ENCODE data around the gene TFCP2.

The TFCP2 gene

GRCh38 chr12:51160814-51161459, 12.0 kb downstream of the TFCP2 start:
- H3K27me3 ChIP-seq (ENCODE audit: control insufficient read depth in 2 of 2, insufficient read depth in 2 of 2, low read length in 2 of 2) = no peaks in the 10 kb centered on the region
- no peaks in the 10 kb centered on the region for H3K9me3 ChIP-seq (ENCODE audit: control insufficient read depth in 2 of 2, low read length in 2 of 2)
- no peak overlapping the region for H3K9ac ChIP-seq (ENCODE audit: low read depth in 1 of 2, low read length in 2 of 2)
- no peaks in the 10 kb centered on the region for H3K36me3 ChIP-seq (ENCODE audit: control insufficient read depth in 2 of 2, insufficient read depth in 2 of 2, low read length in 2 of 2)
- no peak overlapping the region for H3K27ac ChIP-seq (ENCODE audit: low read depth in 2 of 2, low read length in 2 of 2)
- no peaks in the 10 kb centered on the region for H3K4me1 ChIP-seq (ENCODE audit: control insufficient read depth in 2 of 2, insufficient read depth in 2 of 2, low read length in 2 of 2)
- no peak overlapping the region for H3K4me3 ChIP-seq (ENCODE audit: low read length in 2 of 2)

- Histone ChIP-seq H3K27me3 (ENCODE audit: control insufficient read depth in 2 of 2, insufficient read depth in 2 of 2, low read length in 2 of 2) (no peaks in the 10 kb centered on the region), H3K36me3 (ENCODE audit: control insufficient read depth in 2 of 2, insufficient read depth in 2 of 2, low read length in 2 of 2) (no peaks in the 10 kb centered on the region), H3K27ac (ENCODE audit: low read depth in 2 of 2, low read length in 2 of 2) (no peak overlapping the region), H3K4me1 (ENCODE audit: control insufficient read depth in 2 of 2, insufficient read depth in 2 of 2, low read length in 2 of 2) (no peaks in the 10 kb centered on the region), H3K9me3 (ENCODE audit: control insufficient read depth in 2 of 2, low read length in 2 of 2) (no peaks in the 10 kb centered on the region), H3K9ac (ENCODE audit: low read depth in 1 of 2, low read length in 2 of 2) (no peak overlapping the region), H3K4me3 (ENCODE audit: low read length in 2 of 2) (no peak overlapping the region)
Observed at GRCh38 chr12:51156245-51156765, 16.6 kb downstream of the TFCP2 start.

- H3K4me3 ChIP-seq (ENCODE audit: low read length in 2 of 2) = no peak overlapping the region
- H3K27ac ChIP-seq (ENCODE audit: low read depth in 2 of 2, low read length in 2 of 2) = no peak overlapping the region
- no peaks in the 10 kb centered on the region for H3K36me3 ChIP-seq (ENCODE audit: control insufficient read depth in 2 of 2, insufficient read depth in 2 of 2, low read length in 2 of 2)
- no peak overlapping the region for H3K9ac ChIP-seq (ENCODE audit: low read depth in 1 of 2, low read length in 2 of 2)
- H3K9me3 ChIP-seq (ENCODE audit: control insufficient read depth in 2 of 2, low read length in 2 of 2) = no peaks in the 10 kb centered on the region
- H3K4me1 ChIP-seq (ENCODE audit: control insufficient read depth in 2 of 2, insufficient read depth in 2 of 2, low read length in 2 of 2) = no peaks in the 10 kb centered on the region
- H3K27me3 ChIP-seq (ENCODE audit: control insufficient read depth in 2 of 2, insufficient read depth in 2 of 2, low read length in 2 of 2) = no peaks in the 10 kb centered on the region
Observed at GRCh38 chr12:51152953-51153352, 20.0 kb downstream of the TFCP2 start.

GRCh38 chr12:51150777-51151176, 22.2 kb downstream of the TFCP2 start:
- no peak overlapping the region for H3K4me3 ChIP-seq (ENCODE audit: low read length in 2 of 2)
- H3K9ac ChIP-seq (ENCODE audit: low read depth in 1 of 2, low read length in 2 of 2) = no peak overlapping the region
- H3K27ac ChIP-seq (ENCODE audit: low read depth in 2 of 2, low read length in 2 of 2) = no peak overlapping the region
- H3K4me1 ChIP-seq (ENCODE audit: control insufficient read depth in 2 of 2, insufficient read depth in 2 of 2, low read length in 2 of 2) = no peaks in the 10 kb centered on the region
- H3K27me3 ChIP-seq (ENCODE audit: control insufficient read depth in 2 of 2, insufficient read depth in 2 of 2, low read length in 2 of 2) = no peaks in the 10 kb centered on the region
- H3K36me3 ChIP-seq (ENCODE audit: control insufficient read depth in 2 of 2, insufficient read depth in 2 of 2, low read length in 2 of 2) = peaks cover 0 to 2% of the 10 kb centered on the region in 2 donors
- no peaks in the 10 kb centered on the region for H3K9me3 ChIP-seq (ENCODE audit: control insufficient read depth in 2 of 2, low read length in 2 of 2)

- H3K4me3 ChIP-seq (ENCODE audit: low read length in 2 of 2) = no peak overlapping the region
- H3K4me1 ChIP-seq (ENCODE audit: control insufficient read depth in 2 of 2, insufficient read depth in 2 of 2, low read length in 2 of 2) = no peaks in the 10 kb centered on the region
Observed at GRCh38 chr12:51147309-51147708, 25.6 kb downstream of the TFCP2 start.

GRCh38 chr12:51139292-51139844, 33.6 kb downstream of the TFCP2 start:
- peaks cover 2 to 8% of the 10 kb centered on the region in 2 donors for H3K36me3 ChIP-seq (ENCODE audit: control insufficient read depth in 2 of 2, insufficient read depth in 2 of 2, low read length in 2 of 2)
- no peaks in the 10 kb centered on the region for H3K27me3 ChIP-seq (ENCODE audit: control insufficient read depth in 2 of 2, insufficient read depth in 2 of 2, low read length in 2 of 2)
- no peak overlapping the region for H3K9ac ChIP-seq (ENCODE audit: low read depth in 1 of 2, low read length in 2 of 2)
- no peaks in the 10 kb centered on the region for H3K4me1 ChIP-seq (ENCODE audit: control insufficient read depth in 2 of 2, insufficient read depth in 2 of 2, low read length in 2 of 2)
- H3K9me3 ChIP-seq (ENCODE audit: control insufficient read depth in 2 of 2, low read length in 2 of 2) = no peaks in the 10 kb centered on the region
- no peak overlapping the region for H3K4me3 ChIP-seq (ENCODE audit: low read length in 2 of 2)
- H3K27ac ChIP-seq (ENCODE audit: low read depth in 2 of 2, low read length in 2 of 2) = no peak overlapping the region

More at GRCh38 chr12:51147309-51147708, 25.6 kb downstream of the TFCP2 start:
- Histone ChIP-seq H3K9me3 (ENCODE audit: control insufficient read depth in 2 of 2, low read length in 2 of 2) (no peaks in the 10 kb centered on the region), H3K9ac (ENCODE audit: low read depth in 1 of 2, low read length in 2 of 2) (no peak overlapping the region), H3K27me3 (ENCODE audit: control insufficient read depth in 2 of 2, insufficient read depth in 2 of 2, low read length in 2 of 2) (no peaks in the 10 kb centered on the region), H3K36me3 (ENCODE audit: control insufficient read depth in 2 of 2, insufficient read depth in 2 of 2, low read length in 2 of 2) (peaks cover 0 to 4% of the 10 kb centered on the region in 2 donors), H3K27ac (ENCODE audit: low read depth in 2 of 2, low read length in 2 of 2) (no peak overlapping the region)

- no peaks in the 10 kb centered on the region for H3K27me3 ChIP-seq (ENCODE audit: control insufficient read depth in 2 of 2, insufficient read depth in 2 of 2, low read length in 2 of 2)
- H3K9me3 ChIP-seq (ENCODE audit: control insufficient read depth in 2 of 2, low read length in 2 of 2) = no peaks in the 10 kb centered on the region
- no peak overlapping the region for H3K4me3 ChIP-seq (ENCODE audit: low read length in 2 of 2)
- peaks cover under 1 to 2% of the 10 kb centered on the region in 2 donors for H3K36me3 ChIP-seq (ENCODE audit: control insufficient read depth in 2 of 2, insufficient read depth in 2 of 2, low read length in 2 of 2)
- H3K27ac ChIP-seq (ENCODE audit: low read depth in 2 of 2, low read length in 2 of 2) = no peak overlapping the region
- peaks cover 3 to 7% of the 10 kb centered on the region in 2 donors for H3K4me1 ChIP-seq (ENCODE audit: control insufficient read depth in 2 of 2, insufficient read depth in 2 of 2, low read length in 2 of 2)
- H3K9ac ChIP-seq (ENCODE audit: low read depth in 1 of 2, low read length in 2 of 2) = no peak overlapping the region
Observed at GRCh38 chr12:51132693-51133092, 40.2 kb downstream of the TFCP2 start.

GRCh38 chr12:51131745-51132521, 41.0 kb downstream of the TFCP2 start:
- H3K36me3 ChIP-seq (ENCODE audit: control insufficient read depth in 2 of 2, insufficient read depth in 2 of 2, low read length in 2 of 2) = peaks cover 0 to under 1% of the 10 kb centered on the region in 2 donors

GRCh38 chr12:51128919-51129318, 44.0 kb downstream of the TFCP2 start:
- H3K9ac ChIP-seq (ENCODE audit: low read depth in 1 of 2, low read length in 2 of 2) = no peak overlapping the region
- H3K27me3 ChIP-seq (ENCODE audit: control insufficient read depth in 2 of 2, insufficient read depth in 2 of 2, low read length in 2 of 2) = no peaks in the 10 kb centered on the region

More at GRCh38 chr12:51131745-51132521, 41.0 kb downstream of the TFCP2 start:
- no peak overlapping the region for H3K9ac ChIP-seq (ENCODE audit: low read depth in 1 of 2, low read length in 2 of 2)
- H3K4me3 ChIP-seq (ENCODE audit: low read length in 2 of 2) = no peak overlapping the region
- no peak overlapping the region for H3K27ac ChIP-seq (ENCODE audit: low read depth in 2 of 2, low read length in 2 of 2)
- peaks cover 3 to 7% of the 10 kb centered on the region in 2 donors for H3K4me1 ChIP-seq (ENCODE audit: control insufficient read depth in 2 of 2, insufficient read depth in 2 of 2, low read length in 2 of 2)
- H3K9me3 ChIP-seq (ENCODE audit: control insufficient read depth in 2 of 2, low read length in 2 of 2) = no peaks in the 10 kb centered on the region
- H3K27me3 ChIP-seq (ENCODE audit: control insufficient read depth in 2 of 2, insufficient read depth in 2 of 2, low read length in 2 of 2) = no peaks in the 10 kb centered on the region

More at GRCh38 chr12:51128919-51129318, 44.0 kb downstream of the TFCP2 start:
- H3K36me3 ChIP-seq (ENCODE audit: control insufficient read depth in 2 of 2, insufficient read depth in 2 of 2, low read length in 2 of 2) = peaks cover 0 to 4% of the 10 kb centered on the region in 2 donors
- peaks cover 3 to 7% of the 10 kb centered on the region in 2 donors for H3K4me1 ChIP-seq (ENCODE audit: control insufficient read depth in 2 of 2, insufficient read depth in 2 of 2, low read length in 2 of 2)
- H3K9me3 ChIP-seq (ENCODE audit: control insufficient read depth in 2 of 2, low read length in 2 of 2) = no peaks in the 10 kb centered on the region
- H3K4me3 ChIP-seq (ENCODE audit: low read length in 2 of 2) = no peak overlapping the region
- no peak overlapping the region for H3K27ac ChIP-seq (ENCODE audit: low read depth in 2 of 2, low read length in 2 of 2)
